Mucosa of stomach (tissue), 1 donor: ENCODE results near the gene KLRF1.

ENCODE experiments used
- H3K27me3 ChIP-seq: one replicate; pipeline ENCODE4 v1.7.0; 2013; ENCODE audit warnings: mild to moderate bottlenecking, low read length; ENCODE audit not compliant: control insufficient read depth, insufficient read depth
- H3K36me3 ChIP-seq: one replicate; pipeline ENCODE4 v1.7.0; 2013; ENCODE audit warnings: low read length; ENCODE audit not compliant: control insufficient read depth, insufficient read depth
- H3K4me1 ChIP-seq: one replicate; pipeline ENCODE4 v1.7.0; 2013; ENCODE audit warnings: mild to moderate bottlenecking, low read length; ENCODE audit not compliant: control insufficient read depth, insufficient read depth
- H3K4me3 ChIP-seq: one replicate; pipeline ENCODE4 v1.7.0; 2013; ENCODE audit warnings: low read length
- H3K9ac ChIP-seq: one replicate; pipeline ENCODE4 v1.7.0; 2013; ENCODE audit warnings: mild to moderate bottlenecking, low read length, moderate library complexity
- H3K9me3 ChIP-seq: one replicate; pipeline ENCODE4 v1.7.0; 2013; ENCODE audit warnings: mild to moderate bottlenecking, low read length, moderate library complexity; ENCODE audit not compliant: control insufficient read depth
- donor health status: Pancreatic carcinoma.

Gene KLRF1, protein sequence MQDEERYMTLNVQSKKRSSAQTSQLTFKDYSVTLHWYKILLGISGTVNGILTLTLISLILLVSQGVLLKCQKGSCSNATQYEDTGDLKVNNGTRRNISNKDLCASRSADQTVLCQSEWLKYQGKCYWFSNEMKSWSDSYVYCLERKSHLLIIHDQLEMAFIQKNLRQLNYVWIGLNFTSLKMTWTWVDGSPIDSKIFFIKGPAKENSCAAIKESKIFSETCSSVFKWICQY

DNA sequence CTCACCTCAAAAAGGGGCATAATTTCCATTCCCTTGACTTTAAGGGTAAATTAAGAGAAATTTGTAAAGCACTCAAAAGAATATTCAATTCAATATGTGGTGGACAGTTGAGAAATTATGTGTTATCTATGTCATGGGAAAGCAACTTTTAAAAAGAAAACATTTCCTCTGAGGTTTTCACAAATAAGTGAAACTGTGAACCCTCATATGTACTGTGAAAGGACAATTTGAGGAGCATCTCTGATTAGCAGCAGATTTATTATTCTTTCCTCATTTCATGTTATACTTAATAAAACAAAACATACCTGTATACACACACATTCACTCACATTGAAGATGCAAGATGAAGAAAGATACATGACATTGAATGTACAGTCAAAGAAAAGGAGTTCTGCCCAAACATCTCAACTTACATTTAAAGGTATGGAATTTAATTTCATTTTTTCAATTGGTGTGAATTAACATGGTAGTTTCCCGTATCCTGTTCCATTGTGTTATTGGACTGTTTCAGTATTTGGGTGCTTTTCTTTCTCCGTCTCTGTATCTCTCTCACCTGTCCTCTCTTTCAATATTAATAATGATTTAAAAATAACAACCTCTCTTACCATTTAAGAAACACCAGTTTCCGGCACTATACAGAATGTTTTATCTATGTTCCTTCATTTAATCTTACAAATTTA is at the start of gene KLRF1:
Gene KLRF1, plus strand, starts transcription at position 273 of the 680 bp plus-strand sequence. Its CDS starts 64 bp downstream, at position 337.
- Histone ChIP-seq H3K9me3 (no peaks in the 10 kb centered on the region), H3K4me1 (no peaks in the 10 kb centered on the region), H3K9ac (no peak within 1 kb of the TSS), H3K4me3 (no peak within 1 kb of the TSS), H3K36me3 (no peaks in the 10 kb centered on the region), H3K27me3 (no peaks in the 10 kb centered on the region)

DNA sequence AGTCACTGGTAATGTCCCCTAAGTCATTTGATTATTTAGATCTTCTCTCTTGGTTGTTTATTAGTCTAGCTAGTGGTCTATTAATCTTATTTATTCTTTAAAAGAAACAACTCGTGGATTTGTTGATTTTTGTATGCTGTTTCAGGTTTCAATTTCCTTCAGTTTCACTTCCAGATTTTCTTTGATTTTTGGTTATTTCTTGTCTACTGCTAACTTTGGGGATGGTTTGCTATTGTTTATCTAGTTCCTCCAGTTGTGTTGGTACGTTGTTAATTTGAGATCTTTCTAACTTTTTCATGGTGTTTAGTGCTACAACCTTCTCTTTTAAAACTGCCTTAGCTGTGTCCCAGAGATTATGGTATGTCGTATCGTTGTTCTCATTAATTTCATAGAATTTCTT is 48.1 kb upstream of the KLRF1 start:
- H3K27me3 ChIP-seq, result no peaks in the 10 kb centered on the region
- H3K9ac ChIP-seq, result no peak overlapping the region
- H3K9me3 ChIP-seq, result no peaks in the 10 kb centered on the region
- no peaks in the 10 kb centered on the region for H3K4me1 ChIP-seq
- H3K4me3 ChIP-seq, result no peak overlapping the region
- no peaks in the 10 kb centered on the region for H3K36me3 ChIP-seq

DNA sequence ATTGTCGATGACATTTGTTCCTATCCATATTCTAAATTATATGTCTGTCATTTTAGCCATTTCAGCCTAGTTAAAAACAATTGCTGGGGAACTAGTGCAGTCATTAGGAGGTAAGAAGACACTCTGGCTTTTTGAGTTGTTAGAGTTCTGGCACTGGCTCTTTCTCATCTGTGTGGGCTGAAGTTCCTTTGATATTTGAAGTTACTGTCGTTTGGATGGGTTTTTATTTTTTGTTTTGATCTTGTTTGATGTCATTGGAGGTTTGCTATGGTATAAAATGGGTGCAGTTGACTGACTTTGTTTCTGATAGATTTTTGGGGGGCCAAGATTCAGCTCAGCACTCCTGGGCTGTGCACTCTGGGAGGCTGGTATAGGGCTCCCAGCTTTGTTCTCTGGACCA is 45.9 kb upstream of the KLRF1 start:
- Histone ChIP-seq H3K4me3 (no peak overlapping the region), H3K27me3 (no peaks in the 10 kb centered on the region), H3K36me3 (no peaks in the 10 kb centered on the region), H3K9me3 (no peaks in the 10 kb centered on the region), H3K4me1 (no peaks in the 10 kb centered on the region), H3K9ac (no peak overlapping the region)

GRCh38 chr12:9782547-9783382 is 44.5 kb upstream of the KLRF1 start:
- no peaks in the 10 kb centered on the region for H3K36me3 ChIP-seq
- no peak overlapping the region for H3K9ac ChIP-seq
- H3K4me3 ChIP-seq, result no peak overlapping the region
- no peaks in the 10 kb centered on the region for H3K27me3 ChIP-seq
- no peaks in the 10 kb centered on the region for H3K4me1 ChIP-seq
- no peaks in the 10 kb centered on the region for H3K9me3 ChIP-seq

DNA sequence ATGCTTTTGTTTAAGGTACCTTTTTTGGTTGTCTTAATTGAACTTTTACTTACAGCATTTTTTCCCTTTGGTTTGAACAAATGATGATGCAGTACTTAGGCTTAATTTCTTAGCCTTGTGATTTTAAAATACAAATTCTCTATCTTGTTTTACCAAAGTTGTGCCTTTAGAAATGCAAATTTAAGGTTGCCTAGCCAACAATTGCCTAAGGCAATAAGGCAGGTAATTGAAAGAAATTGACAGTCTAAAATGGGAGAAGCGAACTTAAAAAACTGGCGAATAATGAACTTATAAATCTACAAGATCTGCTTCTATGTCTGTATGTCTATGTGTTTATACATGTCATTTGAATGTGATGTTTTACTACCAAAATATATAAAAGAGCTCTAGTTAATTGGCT is 43.0 kb upstream of the KLRF1 start:
- Histone ChIP-seq H3K4me3 (no peak overlapping the region), H3K9me3 (no peaks in the 10 kb centered on the region), H3K9ac (no peak overlapping the region), H3K4me1 (no peaks in the 10 kb centered on the region), H3K36me3 (no peaks in the 10 kb centered on the region), H3K27me3 (no peaks in the 10 kb centered on the region)

GRCh38 chr12:9784816-9785215 is 42.5 kb upstream of the KLRF1 start:
- Histone ChIP-seq H3K4me3 (no peak overlapping the region), H3K27me3 (no peaks in the 10 kb centered on the region), H3K36me3 (no peaks in the 10 kb centered on the region), H3K9ac (no peak overlapping the region), H3K4me1 (no peaks in the 10 kb centered on the region), H3K9me3 (no peaks in the 10 kb centered on the region)

DNA sequence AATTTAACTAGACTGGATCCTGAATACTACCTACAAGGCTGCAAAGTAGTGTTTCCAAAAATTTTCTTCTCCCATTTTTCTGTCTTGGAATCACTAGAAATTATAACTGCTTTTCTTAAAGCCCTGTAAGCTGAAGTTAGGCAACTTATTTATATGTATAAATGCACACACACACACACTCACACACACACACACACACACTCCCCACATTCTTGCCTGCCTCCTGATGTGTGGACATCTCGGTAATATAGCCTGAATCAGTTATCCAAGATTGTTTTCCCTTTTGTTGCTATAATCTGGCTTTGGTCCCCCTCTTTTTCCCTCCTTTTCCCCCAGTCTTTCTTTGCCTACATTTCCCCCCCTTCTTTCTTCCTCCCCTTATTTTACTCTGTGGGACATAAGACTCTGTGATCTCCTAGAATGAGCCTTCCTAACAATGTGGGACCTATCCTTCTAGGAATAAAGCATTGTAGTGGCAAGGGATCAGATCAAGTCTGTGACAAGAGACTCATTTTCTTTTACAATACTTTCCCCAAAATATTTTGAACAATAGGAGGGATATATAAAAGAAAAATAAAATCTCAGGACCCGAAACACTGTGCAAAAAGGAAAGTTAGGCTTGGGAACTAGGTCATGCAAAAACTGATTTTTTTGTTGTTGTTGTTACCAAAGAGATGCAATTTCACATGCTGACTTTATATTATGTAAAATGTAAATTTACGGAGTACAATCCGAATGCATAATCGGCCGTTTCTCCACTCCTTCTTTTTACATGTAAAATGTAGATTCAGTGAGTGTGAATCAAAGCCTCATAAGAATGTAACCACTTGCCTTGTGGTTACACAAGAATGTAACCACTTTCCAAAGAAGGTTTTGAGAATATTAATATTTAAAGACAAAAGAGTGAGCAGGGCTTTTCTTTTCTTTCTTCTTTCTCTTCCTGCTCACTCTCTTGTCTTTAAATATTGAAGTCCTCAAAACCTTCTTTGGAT is 40.3 kb upstream of the KLRF1 start:
- Histone ChIP-seq H3K9ac (no peak overlapping the region), H3K4me3 (no peak overlapping the region), H3K9me3 (no peaks in the 10 kb centered on the region), H3K4me1 (no peaks in the 10 kb centered on the region), H3K36me3 (no peaks in the 10 kb centered on the region), H3K27me3 (no peaks in the 10 kb centered on the region)

- Histone ChIP-seq H3K27me3 (no peaks in the 10 kb centered on the region), H3K4me1 (no peaks in the 10 kb centered on the region), H3K9ac (no peak overlapping the region), H3K9me3 (no peaks in the 10 kb centered on the region), H3K36me3 (no peaks in the 10 kb centered on the region), H3K4me3 (no peak overlapping the region)
Observed at GRCh38 chr12:9792185-9792900, 34.9 kb upstream of the KLRF1 start.

- no peaks in the 10 kb centered on the region for H3K27me3 ChIP-seq
- H3K36me3 ChIP-seq, result no peaks in the 10 kb centered on the region
- no peak overlapping the region for H3K9ac ChIP-seq
- no peaks in the 10 kb centered on the region for H3K4me1 ChIP-seq
- H3K9me3 ChIP-seq, result no peaks in the 10 kb centered on the region
- no peak overlapping the region for H3K4me3 ChIP-seq
Observed at GRCh38 chr12:9792961-9793617, 34.2 kb upstream of the KLRF1 start.

DNA sequence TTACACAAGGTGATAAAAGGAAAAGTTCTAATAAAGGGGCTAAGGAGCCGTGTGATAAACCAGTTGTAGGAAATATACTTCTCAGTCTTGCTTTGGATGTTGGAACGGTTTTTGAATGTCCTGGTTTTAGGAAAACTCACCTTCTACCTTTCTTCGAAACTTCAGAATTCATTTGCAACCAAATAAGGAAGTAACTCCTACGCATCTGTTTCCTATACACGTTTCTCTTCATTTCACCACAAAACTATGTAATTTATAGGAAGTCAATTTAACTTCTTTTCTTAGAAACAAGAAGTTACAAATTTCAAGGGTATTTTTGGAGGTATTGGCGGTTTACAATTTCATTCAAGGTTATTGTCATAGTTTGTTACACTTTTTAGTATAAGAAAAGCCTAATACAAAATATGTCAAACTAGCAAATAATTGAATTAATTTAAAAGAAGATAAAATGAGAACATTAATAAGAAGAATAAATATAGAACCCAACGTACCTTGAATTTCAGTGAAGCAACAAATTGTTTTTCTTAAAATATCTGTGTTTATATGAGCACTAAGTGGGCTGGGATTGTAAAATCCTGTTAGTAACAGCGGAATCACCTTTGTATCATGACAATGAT is 33.4 kb upstream of the KLRF1 start:
- no peaks in the 10 kb centered on the region for H3K4me1 ChIP-seq
- no peaks in the 10 kb centered on the region for H3K9me3 ChIP-seq
- no peaks in the 10 kb centered on the region for H3K36me3 ChIP-seq
- no peak overlapping the region for H3K9ac ChIP-seq
- H3K27me3 ChIP-seq, result no peaks in the 10 kb centered on the region
- H3K4me3 ChIP-seq, result no peak overlapping the region
